Superior temporal gyrus (tissue), 1 donor: ENCODE measurements around the gene TANGO2.
A peak's percentile ranks its signal among the peaks of the same experiment; 100 is the strongest.

ENCODE experiments used
- DNase-seq: peaks from one replicate; pipeline ENCODE4 v3.0.0-alpha.2; 2016; ENCODE audit errors: extremely low spot score

TANGO2 gene

GRCh38 chr22:20087319-20088262, 66.7 kb downstream of the TANGO2 start:
- DNase-seq: no peak

- DNase-seq: no peak
Observed at GRCh38 chr22:20088263-20088648, 67.3 kb downstream of the TANGO2 start.

GRCh38 chr22:20089226-20089976, 68.5 kb downstream of the TANGO2 start:
- no peak for DNase-seq

- DNase-seq: no peak
Observed at GRCh38 chr22:20089977-20090729, 69.2 kb downstream of the TANGO2 start.

- no peak for DNase-seq
Observed at GRCh38 chr22:20090730-20091240, 69.9 kb downstream of the TANGO2 start.

- no peak for DNase-seq
Observed at GRCh38 chr22:20091690-20092476, 71.0 kb downstream of the TANGO2 start.

- no peak for DNase-seq
Observed at GRCh38 chr22:20092477-20092854, 71.6 kb downstream of the TANGO2 start.

GRCh38 chr22:20093418-20094196, 72.7 kb downstream of the TANGO2 start:
- peak; percentile 29 for DNase-seq

GRCh38 chr22:20094197-20094807, 73.4 kb downstream of the TANGO2 start:
- DNase-seq: no peak

GRCh38 chr22:20095521-20095920, 74.6 kb downstream of the TANGO2 start:
- DNase-seq: no peak

DNA sequence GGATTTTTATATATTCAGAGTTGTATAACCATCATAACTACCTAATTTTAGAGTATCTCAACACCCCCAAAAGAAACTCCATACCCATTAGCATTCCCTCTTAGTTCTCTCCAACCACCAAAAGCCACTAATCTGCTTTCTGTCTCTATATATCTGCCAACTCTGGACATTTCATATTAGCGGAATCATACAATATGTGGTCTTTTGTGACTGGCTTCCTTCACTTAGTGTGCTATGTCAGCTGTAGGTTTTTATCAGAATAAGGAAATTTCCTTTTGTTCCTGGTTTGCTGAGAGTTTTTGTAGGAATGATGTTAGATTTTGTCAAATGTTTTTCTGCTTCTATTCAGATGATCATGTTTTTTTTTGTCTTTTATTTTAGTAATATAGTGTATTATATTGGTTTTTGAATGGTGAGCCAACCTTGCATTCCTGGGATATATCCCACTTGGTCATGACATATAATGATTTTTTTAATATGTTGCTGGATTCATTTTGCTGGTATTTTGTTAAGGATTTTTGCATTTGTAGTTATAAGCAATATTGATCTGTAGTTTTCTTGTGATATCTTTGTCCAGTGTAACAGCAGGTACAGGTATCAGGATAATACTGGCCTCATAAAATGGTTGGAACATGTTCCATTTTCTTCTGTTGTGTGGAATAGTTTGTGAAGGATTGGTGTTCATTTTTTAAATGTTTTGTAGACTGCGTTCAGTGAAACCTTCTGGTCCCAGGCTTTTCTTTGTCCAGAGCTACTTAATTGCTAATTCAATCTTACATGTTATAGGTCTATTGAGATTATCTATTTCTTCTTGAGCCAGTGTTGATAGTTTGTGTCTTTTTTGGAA, 75.9 kb downstream of the TANGO2 start:
- DNase-seq: no peak

- DNase-seq: no peak
Observed at GRCh38 chr22:20099099-20099711, 78.3 kb downstream of the TANGO2 start.

GRCh38 chr22:20101638-20102037, 80.7 kb downstream of the TANGO2 start:
- no peak for DNase-seq

GRCh38 chr22:20102203-20102780, 81.4 kb downstream of the TANGO2 start:
- no peak for DNase-seq

DNA sequence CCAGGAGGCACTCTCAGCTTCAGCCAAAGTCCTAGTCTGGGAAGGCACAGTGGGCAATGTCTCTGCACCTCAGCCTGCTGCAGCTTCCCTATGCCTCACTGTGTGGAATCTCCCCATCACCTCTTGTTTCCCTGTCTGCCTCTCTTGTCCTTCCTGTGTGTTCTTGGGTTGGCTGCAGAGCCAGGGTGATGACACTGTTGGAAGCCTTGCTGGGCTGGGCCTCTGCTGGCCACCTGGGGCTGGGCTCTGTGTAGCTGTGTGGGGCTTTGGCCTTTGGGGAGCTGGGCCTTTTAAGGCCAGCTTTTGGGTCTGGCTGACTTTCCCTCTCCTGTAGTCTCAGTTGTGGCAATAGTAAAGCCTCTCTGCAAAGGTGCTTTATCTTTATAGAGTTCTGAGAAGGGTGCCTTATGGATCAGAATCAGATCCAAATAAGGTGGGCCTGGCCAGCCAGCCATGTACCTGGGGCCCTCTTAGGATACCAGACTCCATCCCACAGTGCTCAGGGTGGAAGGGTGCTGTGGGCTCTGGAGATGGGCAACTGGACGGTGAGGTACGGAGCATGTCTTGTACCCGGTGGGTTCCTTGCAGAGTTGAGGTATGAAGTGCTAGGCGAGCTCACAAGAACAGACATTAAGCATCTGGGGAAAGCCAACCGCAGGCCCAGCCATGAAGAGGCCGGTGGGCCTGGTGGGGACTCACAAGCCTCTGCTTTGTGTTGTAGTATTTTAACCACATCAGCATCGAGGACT, 84.7 kb downstream of the TANGO2 start:
- no peak for DNase-seq

DNA sequence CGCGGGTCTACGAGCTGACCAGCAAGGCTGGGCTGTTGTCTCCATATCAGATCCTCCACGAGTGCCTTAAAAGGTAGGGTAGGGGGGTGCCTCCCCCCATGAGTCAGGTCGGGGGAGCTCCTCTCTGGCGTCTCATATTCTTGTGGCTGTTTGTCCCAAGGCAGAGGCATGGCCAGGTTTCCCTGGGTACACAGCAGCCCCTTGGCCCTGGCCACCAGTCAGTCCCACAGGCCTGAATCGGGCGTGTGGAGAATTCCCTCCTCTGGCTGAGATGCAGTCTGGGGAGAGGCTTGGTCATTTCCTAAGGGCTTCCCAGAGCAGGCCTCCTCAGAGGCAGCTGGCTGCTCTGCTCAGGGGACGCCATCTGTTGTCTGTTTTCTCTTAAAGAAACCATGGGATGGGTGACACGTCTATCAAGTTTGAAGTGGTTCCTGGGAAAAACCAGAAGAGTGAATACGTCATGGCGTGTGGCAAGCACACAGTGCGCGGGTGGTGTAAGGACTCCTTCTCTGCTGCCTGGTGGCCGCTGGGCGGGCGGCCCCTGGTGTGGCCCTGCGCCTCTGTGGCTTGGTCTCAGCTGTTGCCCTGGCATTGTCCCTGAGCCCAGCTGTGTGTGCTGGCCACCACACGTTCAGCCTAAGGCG, 85.4 kb downstream of the TANGO2 start:
- DNase-seq: no peak

DNA sequence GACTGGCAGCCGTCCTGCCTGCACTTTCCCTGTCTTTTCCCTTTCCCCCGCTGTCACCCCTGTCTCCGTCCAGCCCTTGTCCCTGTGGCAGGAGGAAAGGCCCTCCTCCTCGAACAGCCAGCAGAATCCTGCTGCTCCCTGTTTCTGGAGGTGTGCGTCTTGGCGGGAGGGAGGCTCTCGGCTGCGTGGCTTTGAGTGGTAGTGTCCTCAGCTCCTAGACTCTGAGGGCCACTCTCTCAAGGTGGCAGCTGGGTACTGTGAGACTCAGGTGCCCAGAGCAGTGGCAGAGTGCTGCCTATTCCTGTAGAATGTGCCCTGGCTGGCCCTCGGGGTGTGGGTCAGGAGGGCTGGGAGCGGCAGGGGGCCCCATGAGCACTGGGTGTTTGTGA, 85.9 kb downstream of the TANGO2 start:
- no peak for DNase-seq
